ENCODE data around the gene FNTB.

Gene FNTB

DNA sequence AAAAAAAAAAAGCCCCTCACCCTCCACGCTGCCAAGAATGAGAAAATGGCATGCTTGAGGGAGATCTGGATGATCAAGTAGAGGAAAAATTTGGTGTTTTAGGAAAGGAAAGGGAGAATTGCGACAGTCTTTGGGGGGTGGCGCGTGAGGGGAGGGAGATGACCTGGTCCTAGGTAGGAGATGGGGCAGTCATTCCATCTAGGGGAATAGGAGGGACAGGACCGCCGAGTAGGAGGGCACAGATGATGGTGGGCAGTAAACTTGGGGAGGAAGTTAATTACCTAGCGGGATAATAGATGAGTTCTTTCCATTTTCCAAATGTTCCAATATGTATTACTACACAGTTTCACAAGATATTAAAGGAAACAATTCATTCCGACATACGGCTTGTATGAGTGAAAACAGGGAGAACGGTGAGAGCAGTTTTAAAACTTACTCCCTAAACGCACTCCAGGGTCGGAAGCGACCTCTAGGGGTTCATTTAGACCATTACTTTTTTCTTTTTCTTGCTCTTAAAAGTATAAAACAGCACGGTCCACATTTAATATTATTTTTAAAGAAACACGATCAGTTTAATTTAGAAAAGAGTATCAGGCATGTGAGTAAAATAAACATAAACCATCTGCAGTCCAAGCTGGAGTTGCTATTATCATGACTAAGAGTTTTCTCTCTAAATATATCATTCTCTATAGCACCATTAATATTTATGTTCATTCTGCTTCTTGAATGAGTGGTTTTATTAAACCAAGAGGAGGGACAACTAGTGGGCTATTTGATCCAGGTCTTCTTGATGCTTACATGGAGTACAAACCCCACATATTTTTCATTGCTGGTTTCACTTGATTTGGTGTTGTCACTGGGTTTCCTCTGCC, 3.0 kb upstream of the FNTB start:
- TF ChIP-seq, protein P1, sequence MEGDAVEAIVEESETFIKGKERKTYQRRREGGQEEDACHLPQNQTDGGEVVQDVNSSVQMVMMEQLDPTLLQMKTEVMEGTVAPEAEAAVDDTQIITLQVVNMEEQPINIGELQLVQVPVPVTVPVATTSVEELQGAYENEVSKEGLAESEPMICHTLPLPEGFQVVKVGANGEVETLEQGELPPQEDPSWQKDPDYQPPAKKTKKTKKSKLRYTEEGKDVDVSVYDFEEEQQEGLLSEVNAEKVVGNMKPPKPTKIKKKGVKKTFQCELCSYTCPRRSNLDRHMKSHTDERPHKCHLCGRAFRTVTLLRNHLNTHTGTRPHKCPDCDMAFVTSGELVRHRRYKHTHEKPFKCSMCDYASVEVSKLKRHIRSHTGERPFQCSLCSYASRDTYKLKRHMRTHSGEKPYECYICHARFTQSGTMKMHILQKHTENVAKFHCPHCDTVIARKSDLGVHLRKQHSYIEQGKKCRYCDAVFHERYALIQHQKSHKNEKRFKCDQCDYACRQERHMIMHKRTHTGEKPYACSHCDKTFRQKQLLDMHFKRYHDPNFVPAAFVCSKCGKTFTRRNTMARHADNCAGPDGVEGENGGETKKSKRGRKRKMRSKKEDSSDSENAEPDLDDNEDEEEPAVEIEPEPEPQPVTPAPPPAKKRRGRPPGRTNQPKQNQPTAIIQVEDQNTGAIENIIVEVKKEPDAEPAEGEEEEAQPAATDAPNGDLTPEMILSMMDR (conservative IDR thresholded peaks at IDR 0.05): peak; percentile 89
- TF ChIP-seq ZFX (IDR thresholded peaks at IDR 0.05): no peak

DNA sequence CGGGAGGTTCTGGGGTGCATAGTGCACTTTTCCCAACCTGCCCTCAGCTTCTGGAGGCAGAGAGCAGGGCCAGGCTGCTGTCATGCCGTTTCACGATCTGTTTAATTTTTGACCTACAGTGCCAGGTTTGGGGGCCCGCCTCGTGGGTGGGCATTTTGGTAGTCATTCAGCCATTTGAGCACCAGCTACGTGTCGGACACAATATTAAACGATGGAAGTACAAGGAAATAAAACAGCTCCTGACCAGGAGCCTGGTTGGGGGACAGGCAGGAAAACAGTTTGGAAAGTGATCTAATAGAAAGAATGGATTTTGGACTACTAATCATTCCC, 708 bp downstream of the FNTB start:
- no peak for TF ChIP-seq ZFX (IDR thresholded peaks at IDR 0.05)
- TF ChIP-seq, protein P1 (conservative IDR thresholded peaks at IDR 0.05): no peak
- H3K27ac ChIP-seq: peak overlapping the region; percentile 95

More for the DNA sequence above, 3.0 kb upstream of the FNTB start:
- H3K27ac ChIP-seq: no peak overlapping the region

DNA sequence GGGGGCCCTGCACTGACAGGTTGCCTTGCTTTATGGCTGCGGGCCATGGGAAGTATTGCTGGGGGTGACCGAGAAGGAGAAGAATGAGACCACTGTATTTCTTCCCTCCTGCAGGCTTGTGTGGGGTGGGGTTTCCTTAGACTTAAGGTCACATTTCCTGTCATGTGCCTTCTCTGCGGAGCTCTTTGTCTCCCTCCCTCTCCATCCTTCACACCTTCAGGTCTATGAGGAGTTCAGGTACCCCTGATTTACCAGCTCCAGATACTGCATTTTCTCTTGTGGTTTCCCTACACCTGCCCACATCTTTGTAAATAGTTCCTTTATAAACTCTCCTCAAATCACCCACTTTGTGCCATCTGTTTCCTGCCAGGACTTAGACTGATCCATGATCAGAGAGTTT, 3.6 kb downstream of the FNTB start:
- TF ChIP-seq ZFX (IDR thresholded peaks at IDR 0.05): no peak
- TF ChIP-seq, protein P1 (conservative IDR thresholded peaks at IDR 0.05): no peak
- H3K27ac ChIP-seq: no peak overlapping the region

DNA sequence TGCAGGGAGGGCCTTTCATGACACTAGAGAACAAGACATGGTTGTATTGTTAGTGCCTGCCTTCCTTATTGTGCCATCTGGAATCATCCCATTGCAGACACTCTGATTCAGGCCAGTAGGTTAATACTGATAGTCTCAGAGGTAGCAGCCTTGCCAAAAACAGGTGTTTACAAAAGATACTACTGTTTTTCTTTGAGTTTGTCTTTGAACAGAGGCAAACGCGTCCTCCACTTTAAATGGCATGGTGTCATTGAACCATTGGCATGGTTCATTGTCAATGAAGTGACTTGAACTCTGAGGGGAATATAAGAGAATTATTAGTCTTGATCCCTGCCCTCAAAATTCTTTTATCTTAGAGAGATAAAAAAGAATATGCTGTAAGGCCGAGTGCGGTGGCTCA, 4.2 kb downstream of the FNTB start:
- no peak overlapping the region for H3K27ac ChIP-seq
- TF ChIP-seq, protein P1 (conservative IDR thresholded peaks at IDR 0.05): no peak
- TF ChIP-seq ZFX (IDR thresholded peaks at IDR 0.05): no peak

DNA sequence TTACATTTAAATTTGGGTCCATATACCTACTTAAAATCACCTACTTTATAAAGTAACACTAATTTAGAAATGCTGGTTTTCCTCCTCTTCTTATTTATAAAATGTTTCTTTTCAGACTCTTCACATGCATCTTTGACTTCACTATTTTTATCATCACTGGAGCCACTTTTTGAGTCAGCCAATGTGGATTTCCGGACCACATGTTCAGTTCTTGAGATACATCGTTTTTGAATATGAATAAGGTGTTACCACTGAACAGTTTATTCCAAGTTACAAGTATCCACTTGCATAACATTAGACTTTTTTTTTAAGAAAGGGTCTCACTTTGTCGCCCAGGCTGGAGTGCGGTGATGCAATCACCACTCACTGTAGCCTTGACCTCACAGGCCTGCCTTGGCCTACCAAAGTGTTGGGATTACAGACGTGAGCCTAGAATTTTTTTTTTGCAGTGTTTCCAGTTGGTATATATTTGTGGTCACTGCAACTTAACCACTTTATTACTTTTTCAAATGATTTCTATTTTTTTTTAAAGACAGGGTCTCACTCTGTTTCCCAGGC, 5.7 kb downstream of the FNTB start:
- no peak overlapping the region for H3K27ac ChIP-seq
- TF ChIP-seq, protein P1 (conservative IDR thresholded peaks at IDR 0.05): no peak
- TF ChIP-seq ZFX (IDR thresholded peaks at IDR 0.05): no peak

DNA sequence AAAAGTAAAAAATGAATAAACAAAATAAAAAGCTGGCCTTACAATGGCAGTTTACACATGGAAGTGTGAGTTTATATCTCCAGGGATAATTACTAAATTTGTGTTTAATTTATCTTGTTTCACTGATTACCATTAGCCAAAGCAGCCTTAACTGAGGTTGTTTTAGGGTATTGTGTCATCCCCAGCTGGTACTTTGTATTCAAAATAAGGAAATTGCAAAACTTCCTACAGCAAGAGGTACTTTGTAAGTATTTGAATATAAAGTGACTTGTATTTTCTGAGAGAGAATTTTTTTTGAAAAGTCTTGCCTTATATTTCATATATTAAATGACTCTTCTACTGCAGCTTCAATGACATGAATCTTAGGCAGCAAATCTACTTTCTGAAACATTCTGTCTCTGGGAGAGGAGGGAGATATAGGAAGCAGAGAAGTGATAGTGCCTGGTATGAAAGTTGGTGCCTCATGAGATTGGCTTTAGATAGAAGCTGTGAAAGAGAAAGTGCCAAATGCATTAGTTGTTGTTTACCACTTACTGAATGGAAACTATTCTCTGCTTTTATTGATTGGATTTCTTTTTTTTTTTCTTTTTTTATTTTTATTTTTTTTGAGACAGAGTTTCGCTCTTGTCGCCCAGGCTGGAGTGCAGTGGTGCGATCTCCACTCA, 6.7 kb downstream of the FNTB start:
- no peak overlapping the region for H3K27ac ChIP-seq
- TF ChIP-seq, protein P1 (conservative IDR thresholded peaks at IDR 0.05): no peak
- TF ChIP-seq ZFX (IDR thresholded peaks at IDR 0.05): no peak

DNA sequence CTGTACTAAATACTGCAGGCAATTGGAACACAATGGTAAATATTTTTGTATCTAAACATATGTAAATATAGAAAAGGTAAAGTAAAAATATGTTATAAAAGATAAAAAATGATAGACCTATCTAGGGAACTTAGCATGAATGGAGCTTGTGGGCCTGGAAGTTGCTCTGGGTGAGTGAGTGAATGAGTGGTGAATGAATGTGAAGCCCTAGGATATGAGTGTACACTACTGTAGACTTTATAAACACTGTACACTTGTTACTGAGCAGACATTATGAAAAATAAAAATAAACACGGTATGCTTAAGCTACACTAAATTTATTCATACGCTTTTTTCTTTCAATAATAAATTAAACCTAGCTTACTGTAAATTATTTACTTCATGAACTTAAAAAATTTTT, 7.8 kb downstream of the FNTB start:
- no peak for TF ChIP-seq ZFX (IDR thresholded peaks at IDR 0.05)
- TF ChIP-seq, protein P1 (conservative IDR thresholded peaks at IDR 0.05): no peak
- H3K27ac ChIP-seq: no peak overlapping the region
